Measurements from ENCODE around the gene NOS3. TPM values are rescaled to one million over a fixed set of nuclear protein-coding genes. Genes with fewer than 3 reads are reported as not detected.

NOS3 gene
- 20.9 and 58.7 TPM in 2 replicates for total RNA-seq

DNA sequence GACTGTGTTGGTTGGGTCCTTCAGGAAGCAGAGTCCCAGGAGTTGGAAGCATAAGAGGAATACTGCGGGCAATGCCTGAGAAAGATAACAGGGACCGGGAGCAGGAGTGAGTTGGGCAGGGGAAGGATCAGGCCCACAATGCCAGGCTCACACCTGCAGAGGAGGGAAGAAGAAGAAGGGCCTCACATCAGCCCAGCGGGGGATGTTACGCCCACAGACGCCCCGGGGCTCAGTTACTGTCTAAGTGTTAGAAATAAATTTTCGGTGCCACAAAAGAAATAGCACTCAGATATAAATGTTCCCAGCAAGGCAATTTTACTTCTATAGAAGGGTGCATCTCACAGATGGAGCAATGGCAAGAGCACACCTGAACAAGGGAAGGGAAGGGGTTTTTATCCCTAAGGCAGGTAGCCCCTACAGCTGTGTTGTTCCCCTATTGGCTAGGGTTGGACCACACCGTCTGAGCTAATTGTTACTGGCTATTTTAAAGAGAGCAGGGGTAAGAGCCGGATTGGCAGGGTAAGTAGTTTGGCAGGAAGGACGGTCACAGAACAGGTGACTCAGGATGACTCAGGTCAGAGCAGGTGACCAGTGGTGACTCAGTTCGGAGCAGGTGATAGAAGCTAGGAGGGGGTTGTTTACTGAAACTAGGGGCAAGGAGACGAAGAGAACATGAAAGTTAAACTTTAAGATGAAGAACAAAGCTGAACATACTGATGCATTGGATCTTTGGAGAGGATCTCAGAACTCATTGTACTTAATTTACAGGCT, at the start of gene NOS3:
Gene NOS3 (plus strand): TSS at position 602 of the 771 bp plus-strand sequence. CDS start 2,787 bp downstream, outside the sequence.

DNA sequence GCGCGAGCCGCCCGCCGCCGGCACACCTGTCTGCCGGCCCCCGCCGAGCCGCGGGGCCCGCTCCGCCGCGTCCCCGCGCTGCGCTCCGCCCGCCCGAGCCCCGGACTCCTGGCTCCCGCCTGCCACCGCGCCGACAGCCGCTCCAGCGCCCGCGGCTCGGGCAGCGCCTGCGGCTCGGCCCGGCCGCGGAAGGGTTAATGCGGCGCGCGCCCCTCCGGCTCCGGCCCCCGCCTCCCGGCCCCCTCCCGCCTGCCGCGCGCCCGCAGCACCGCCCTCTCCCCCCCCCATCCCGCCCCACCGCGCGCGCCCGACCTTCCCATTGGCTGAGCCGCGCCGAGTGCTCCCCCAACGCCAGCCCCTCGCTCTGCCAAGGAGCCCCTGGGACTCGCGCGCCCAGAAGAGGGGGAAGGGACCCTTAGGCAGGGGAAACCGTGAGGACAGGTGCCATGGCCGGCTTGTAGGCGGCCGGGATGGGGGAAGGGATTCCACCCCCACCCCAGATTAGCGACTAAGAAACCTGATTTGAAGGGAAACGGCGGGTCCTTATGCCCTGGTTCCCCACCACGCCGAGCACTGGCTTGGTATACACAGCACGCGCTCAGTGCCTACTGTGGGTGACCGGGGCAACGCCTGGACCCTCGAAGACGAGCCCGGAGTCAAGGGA, 12.6 kb upstream of the NOS3 start, which contains the start of gene KCNH2:
Gene KCNH2 (minus strand): TSS at position 196 of the 664 bp plus-strand sequence. CDS start 408 bp downstream, outside the sequence.

GRCh38 chr7:151024435-151025056, 33.7 kb downstream of the NOS3 start, which contains the start of gene ATG9B:
Gene ATG9B (minus strand): TSS chr7:151024494. CDS start chr7:151024423, 71 bp downstream.

DNA sequence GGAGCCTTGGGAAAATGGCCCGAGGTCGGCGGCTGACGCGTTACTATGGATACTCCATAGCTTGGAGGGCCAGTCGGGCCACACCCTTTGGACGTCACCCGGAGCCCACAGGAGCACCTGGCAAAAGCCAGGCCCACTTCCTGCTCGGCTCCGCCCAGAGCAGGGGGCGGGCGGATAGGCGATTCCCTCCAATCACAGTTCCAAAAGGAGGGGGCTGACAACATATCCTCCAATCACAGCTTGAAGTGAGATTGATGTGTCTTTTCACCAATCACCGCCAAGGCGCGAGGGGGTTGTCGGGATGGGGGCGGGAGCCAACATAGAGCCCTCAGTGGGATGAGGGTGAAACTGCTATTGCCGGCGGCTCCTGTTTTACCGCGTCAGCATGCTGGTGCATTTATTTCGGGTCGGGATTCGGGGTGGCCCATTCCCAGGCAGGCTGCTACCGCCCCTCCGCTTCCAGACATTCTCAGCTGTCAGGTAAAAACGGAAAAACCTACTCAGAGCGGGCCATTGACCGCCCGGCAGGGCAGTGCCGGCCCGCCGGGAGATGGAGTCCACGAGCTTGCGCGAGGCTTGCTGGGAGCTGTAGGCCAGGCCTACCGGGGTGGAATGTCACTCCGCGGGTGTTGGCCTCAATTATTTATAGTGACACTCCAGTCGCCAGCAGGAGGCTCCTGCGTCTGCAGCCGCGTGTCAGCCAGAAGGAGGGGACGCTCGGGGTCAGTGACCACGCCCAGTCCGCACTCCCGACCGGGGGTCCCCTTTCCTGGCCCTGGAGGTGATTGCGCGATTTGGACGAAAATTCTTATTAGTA, 37.5 kb downstream of the NOS3 start, which contains the start of gene ABCB8:
Gene ABCB8 (plus strand): TSS at position 320 of the 817 bp plus-strand sequence. CDS start 66 bp downstream, at position 386.

GRCh38 chr7:151047976-151048815, 57.4 kb downstream of the NOS3 start, which contains the start of gene ASIC3:
Gene ASIC3 (plus strand): TSS chr7:151048531. CDS start chr7:151048886, 355 bp downstream.

GRCh38 chr7:151057506-151057988, 66.7 kb downstream of the NOS3 start, which contains the start of gene CDK5:
Gene CDK5 (minus strand): TSS chr7:151057897. CDS start chr7:151057848, 49 bp downstream.

GRCh38 chr7:151059367-151060112, 68.7 kb downstream of the NOS3 start, which contains the start of gene SLC4A2:
Gene SLC4A2 (plus strand): TSS chr7:151059589. CDS start chr7:151061988, 2,399 bp downstream.

Other genes starting within 250 kb of the NOS3 start
- not detected in 2 replicates for gene TMEM176B, start 190.7 kb upstream of the NOS3 start, total RNA-seq
- gene TMEM176A, start 190.2 kb upstream of the NOS3 start, total RNA-seq: 0.25 TPM in 1 of 2 replicates, not detected in the other
- gene AOC1, start 138.5 kb upstream of the NOS3 start, total RNA-seq: not detected in 2 replicates
- gene KCNH2, start 12.7 kb upstream of the NOS3 start, total RNA-seq: 0.06 TPM in 1 of 2 replicates, not detected in the other
- 0.19 TPM in 1 of 2 replicates, not detected in the other for gene ATG9B, start 33.5 kb downstream of the NOS3 start, total RNA-seq
- gene ABCB8, start 37.4 kb downstream of the NOS3 start, total RNA-seq: 14.6 and 26.1 TPM in 2 replicates
- 0.16 and 0.44 TPM in 2 replicates for gene ASIC3, start 57.5 kb downstream of the NOS3 start, total RNA-seq
- 16.8 and 18.6 TPM in 2 replicates for gene CDK5, start 66.9 kb downstream of the NOS3 start, total RNA-seq
- 59.6 and 131 TPM in 2 replicates for gene SLC4A2, start 68.6 kb downstream of the NOS3 start, total RNA-seq
- 38.2 and 54.8 TPM in 2 replicates for gene FASTK, start 89.8 kb downstream of the NOS3 start, total RNA-seq
- gene TMUB1, start 92.5 kb downstream of the NOS3 start, total RNA-seq: 16.5 and 16.8 TPM in 2 replicates
- gene AGAP3, start 95.5 kb downstream of the NOS3 start, total RNA-seq: 51.2 and 63.9 TPM in 2 replicates
- gene GBX1, start 176.7 kb downstream of the NOS3 start, total RNA-seq: not detected in 2 replicates
- not detected in 2 replicates for gene ASB10, start 196.2 kb downstream of the NOS3 start, total RNA-seq
- gene H2BK1, start 219.5 kb downstream of the NOS3 start, total RNA-seq: not detected in 2 replicates
- 44.2 and 53.0 TPM in 2 replicates for gene ABCF2, start 236.2 kb downstream of the NOS3 start, total RNA-seq
- gene CHPF2, start 241.5 kb downstream of the NOS3 start, total RNA-seq: 28.3 and 62.9 TPM in 2 replicates